ENCODE measurements around the gene RTEL1.
A peak's percentile ranks its signal among the peaks of the same experiment; 100 is the strongest.

RTEL1 gene

GRCh38 chr20:63641792-63642523 lies 16.2 kb upstream of the RTEL1 start (continued):
- no peak for TF ChIP-seq ZNF560 (tag by site-specific recombination; IDR thresholded peaks at IDR 0.05; ENCODE audit: borderline replicate concordance)
- no peak for TF ChIP-seq OVOL3 (tag by site-specific recombination; IDR thresholded peaks at IDR 0.05)
- no peak for TF ChIP-seq ZBTB7A (tag by site-specific recombination; IDR thresholded peaks at IDR 0.05; ENCODE audit: low read depth)
- no peak for TF ChIP-seq ZBTB48 (tag by site-specific recombination; IDR thresholded peaks at IDR 0.05)
- no peak for TF ChIP-seq ZNF692 (tag by site-specific recombination; IDR thresholded peaks at IDR 0.05)
- no peak for TF ChIP-seq ZNF521 (tag by site-specific recombination; IDR thresholded peaks at IDR 0.05)
- TF ChIP-seq KLF7 (tag by site-specific recombination; IDR thresholded peaks at IDR 0.05; ENCODE audit: borderline replicate concordance): no peak
- no peak for TF ChIP-seq GLIS2 (tag by site-specific recombination; IDR thresholded peaks at IDR 0.05)
- TF ChIP-seq GLIS1 (tag by site-specific recombination; IDR thresholded peaks at IDR 0.05): no peak
- no peak for TF ChIP-seq ZNF654 (tag by site-specific recombination; IDR thresholded peaks at IDR 0.05; ENCODE audit: low read depth)
- TF ChIP-seq, protein P1, sequence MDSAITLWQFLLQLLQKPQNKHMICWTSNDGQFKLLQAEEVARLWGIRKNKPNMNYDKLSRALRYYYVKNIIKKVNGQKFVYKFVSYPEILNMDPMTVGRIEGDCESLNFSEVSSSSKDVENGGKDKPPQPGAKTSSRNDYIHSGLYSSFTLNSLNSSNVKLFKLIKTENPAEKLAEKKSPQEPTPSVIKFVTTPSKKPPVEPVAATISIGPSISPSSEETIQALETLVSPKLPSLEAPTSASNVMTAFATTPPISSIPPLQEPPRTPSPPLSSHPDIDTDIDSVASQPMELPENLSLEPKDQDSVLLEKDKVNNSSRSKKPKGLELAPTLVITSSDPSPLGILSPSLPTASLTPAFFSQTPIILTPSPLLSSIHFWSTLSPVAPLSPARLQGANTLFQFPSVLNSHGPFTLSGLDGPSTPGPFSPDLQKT (IDR thresholded peaks at IDR 0.05; ENCODE audit: borderline replicate concordance, low read depth, low read length): no peak
- TF ChIP-seq ZNF423 (tag by site-specific recombination; IDR thresholded peaks at IDR 0.05): no peak
- no peak for TF ChIP-seq ZNF585B (tag by site-specific recombination; IDR thresholded peaks at IDR 0.05)
- no peak for TF ChIP-seq ZFP41 (tag by site-specific recombination; IDR thresholded peaks at IDR 0.05; ENCODE audit: borderline replicate concordance)
- TF ChIP-seq PRDM4 (tag by site-specific recombination; IDR thresholded peaks at IDR 0.05): no peak
- no peak for TF ChIP-seq HOXD13 (CRISPR knock-in tag; IDR thresholded peaks at IDR 0.05; ENCODE audit: borderline replicate concordance)
- TF ChIP-seq ZNF488 (tag by site-specific recombination; IDR thresholded peaks at IDR 0.05): no peak
- TF ChIP-seq, protein P2, sequence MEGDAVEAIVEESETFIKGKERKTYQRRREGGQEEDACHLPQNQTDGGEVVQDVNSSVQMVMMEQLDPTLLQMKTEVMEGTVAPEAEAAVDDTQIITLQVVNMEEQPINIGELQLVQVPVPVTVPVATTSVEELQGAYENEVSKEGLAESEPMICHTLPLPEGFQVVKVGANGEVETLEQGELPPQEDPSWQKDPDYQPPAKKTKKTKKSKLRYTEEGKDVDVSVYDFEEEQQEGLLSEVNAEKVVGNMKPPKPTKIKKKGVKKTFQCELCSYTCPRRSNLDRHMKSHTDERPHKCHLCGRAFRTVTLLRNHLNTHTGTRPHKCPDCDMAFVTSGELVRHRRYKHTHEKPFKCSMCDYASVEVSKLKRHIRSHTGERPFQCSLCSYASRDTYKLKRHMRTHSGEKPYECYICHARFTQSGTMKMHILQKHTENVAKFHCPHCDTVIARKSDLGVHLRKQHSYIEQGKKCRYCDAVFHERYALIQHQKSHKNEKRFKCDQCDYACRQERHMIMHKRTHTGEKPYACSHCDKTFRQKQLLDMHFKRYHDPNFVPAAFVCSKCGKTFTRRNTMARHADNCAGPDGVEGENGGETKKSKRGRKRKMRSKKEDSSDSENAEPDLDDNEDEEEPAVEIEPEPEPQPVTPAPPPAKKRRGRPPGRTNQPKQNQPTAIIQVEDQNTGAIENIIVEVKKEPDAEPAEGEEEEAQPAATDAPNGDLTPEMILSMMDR (tag by site-specific recombination; IDR thresholded peaks at IDR 0.05): peak; percentile 44
- TF ChIP-seq YY1 (tag by site-specific recombination; IDR thresholded peaks at IDR 0.05): peak; percentile 43
- no peak for TF ChIP-seq ZSCAN23 (tag by site-specific recombination; IDR thresholded peaks at IDR 0.05)
- TF ChIP-seq HOXA7 (CRISPR knock-in tag; IDR thresholded peaks at IDR 0.05; ENCODE audit: borderline replicate concordance): no peak
- TF ChIP-seq ZNF391 (tag by site-specific recombination; IDR thresholded peaks at IDR 0.05; ENCODE audit: borderline replicate concordance, low read depth): no peak

Measured in HEK293 (cell line).